H1 (cell line): Measurements from ENCODE around the gene FRMD4B. TPM values are rescaled to one million over a fixed set of nuclear protein-coding genes. Genes with fewer than 3 reads are reported as not detected.

Experiments
- POLR2AphosphoS5 ChIP-seq: IDR thresholded peaks from 2 replicates; pipeline ENCODE4 v1.6.1; 2011; ENCODE audit warnings: low read depth, low read length
- polyA plus RNA-seq, 7 experiments: library from polyadenylated mRNA; depleted of rRNA in 3 of 7; stranded (reverse) in 5 of 7; unstranded in 2 of 7; fragments of >200 nt in 5 of 7; fragments of 200-250 nt in 2 of 7; gene quantifications; 1 replicate in 5 of 7; 2 replicates in 1 of 7; 4 replicates in 1 of 7; pipeline versions ENCODE4 v1.2.1 to v1.2.3, GENCODE V29; 2011 to 2013; ENCODE audit warnings: missing spikeins in 2 of 7, mixed read lengths in 2 of 7
- total RNA-seq: library from RNA; stranded (reverse); fragmentation: NEBNext Ultra II Directional; extraction: Animal tissue kit (Norgen Biotek cat#: 25700); gene quantifications from 2 replicates; pipeline ENCODE4 v1.2.1, GENCODE V29; 2021
- TF ChIP-seq, protein P1 (sequence below): fragments of 300-600 bp; sonication (generic); IDR thresholded peaks from 2 replicates; pipeline ENCODE4 v1.7.1; 2012; ENCODE audit warnings: low read length, moderate library complexity, mild to moderate bottlenecking, inconsistent platforms; ENCODE audit not compliant: insufficient replicate concordance

Gene FRMD4B
- total and polyA plus RNA-seq, 2 of the 8 experiments (the other 6 are each of a cell fraction or from before 2014, with no cell fraction given), result 2.7 to 7.2 TPM

DNA sequence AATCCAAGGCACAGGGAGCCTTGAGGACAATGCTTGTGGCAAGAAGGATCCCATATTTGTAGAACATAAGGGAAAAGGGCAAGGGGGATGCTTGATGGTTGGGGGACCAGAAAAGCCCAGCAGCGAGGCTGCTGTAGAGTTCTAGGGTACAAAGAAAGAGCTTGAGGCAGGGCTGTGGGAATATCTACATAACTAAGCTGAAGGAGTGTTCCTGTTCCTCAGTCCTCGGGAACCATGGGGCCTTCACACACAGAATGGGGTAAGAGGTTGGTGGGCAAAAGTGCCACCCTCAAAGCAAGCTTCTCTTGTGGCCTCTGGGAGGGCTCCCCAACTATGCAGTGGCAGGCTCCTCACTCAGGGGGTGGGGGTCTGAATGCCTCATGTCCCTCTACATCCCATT, 6.5 kb upstream of the FRMD4B start (continued):
- TF ChIP-seq, protein P1, sequence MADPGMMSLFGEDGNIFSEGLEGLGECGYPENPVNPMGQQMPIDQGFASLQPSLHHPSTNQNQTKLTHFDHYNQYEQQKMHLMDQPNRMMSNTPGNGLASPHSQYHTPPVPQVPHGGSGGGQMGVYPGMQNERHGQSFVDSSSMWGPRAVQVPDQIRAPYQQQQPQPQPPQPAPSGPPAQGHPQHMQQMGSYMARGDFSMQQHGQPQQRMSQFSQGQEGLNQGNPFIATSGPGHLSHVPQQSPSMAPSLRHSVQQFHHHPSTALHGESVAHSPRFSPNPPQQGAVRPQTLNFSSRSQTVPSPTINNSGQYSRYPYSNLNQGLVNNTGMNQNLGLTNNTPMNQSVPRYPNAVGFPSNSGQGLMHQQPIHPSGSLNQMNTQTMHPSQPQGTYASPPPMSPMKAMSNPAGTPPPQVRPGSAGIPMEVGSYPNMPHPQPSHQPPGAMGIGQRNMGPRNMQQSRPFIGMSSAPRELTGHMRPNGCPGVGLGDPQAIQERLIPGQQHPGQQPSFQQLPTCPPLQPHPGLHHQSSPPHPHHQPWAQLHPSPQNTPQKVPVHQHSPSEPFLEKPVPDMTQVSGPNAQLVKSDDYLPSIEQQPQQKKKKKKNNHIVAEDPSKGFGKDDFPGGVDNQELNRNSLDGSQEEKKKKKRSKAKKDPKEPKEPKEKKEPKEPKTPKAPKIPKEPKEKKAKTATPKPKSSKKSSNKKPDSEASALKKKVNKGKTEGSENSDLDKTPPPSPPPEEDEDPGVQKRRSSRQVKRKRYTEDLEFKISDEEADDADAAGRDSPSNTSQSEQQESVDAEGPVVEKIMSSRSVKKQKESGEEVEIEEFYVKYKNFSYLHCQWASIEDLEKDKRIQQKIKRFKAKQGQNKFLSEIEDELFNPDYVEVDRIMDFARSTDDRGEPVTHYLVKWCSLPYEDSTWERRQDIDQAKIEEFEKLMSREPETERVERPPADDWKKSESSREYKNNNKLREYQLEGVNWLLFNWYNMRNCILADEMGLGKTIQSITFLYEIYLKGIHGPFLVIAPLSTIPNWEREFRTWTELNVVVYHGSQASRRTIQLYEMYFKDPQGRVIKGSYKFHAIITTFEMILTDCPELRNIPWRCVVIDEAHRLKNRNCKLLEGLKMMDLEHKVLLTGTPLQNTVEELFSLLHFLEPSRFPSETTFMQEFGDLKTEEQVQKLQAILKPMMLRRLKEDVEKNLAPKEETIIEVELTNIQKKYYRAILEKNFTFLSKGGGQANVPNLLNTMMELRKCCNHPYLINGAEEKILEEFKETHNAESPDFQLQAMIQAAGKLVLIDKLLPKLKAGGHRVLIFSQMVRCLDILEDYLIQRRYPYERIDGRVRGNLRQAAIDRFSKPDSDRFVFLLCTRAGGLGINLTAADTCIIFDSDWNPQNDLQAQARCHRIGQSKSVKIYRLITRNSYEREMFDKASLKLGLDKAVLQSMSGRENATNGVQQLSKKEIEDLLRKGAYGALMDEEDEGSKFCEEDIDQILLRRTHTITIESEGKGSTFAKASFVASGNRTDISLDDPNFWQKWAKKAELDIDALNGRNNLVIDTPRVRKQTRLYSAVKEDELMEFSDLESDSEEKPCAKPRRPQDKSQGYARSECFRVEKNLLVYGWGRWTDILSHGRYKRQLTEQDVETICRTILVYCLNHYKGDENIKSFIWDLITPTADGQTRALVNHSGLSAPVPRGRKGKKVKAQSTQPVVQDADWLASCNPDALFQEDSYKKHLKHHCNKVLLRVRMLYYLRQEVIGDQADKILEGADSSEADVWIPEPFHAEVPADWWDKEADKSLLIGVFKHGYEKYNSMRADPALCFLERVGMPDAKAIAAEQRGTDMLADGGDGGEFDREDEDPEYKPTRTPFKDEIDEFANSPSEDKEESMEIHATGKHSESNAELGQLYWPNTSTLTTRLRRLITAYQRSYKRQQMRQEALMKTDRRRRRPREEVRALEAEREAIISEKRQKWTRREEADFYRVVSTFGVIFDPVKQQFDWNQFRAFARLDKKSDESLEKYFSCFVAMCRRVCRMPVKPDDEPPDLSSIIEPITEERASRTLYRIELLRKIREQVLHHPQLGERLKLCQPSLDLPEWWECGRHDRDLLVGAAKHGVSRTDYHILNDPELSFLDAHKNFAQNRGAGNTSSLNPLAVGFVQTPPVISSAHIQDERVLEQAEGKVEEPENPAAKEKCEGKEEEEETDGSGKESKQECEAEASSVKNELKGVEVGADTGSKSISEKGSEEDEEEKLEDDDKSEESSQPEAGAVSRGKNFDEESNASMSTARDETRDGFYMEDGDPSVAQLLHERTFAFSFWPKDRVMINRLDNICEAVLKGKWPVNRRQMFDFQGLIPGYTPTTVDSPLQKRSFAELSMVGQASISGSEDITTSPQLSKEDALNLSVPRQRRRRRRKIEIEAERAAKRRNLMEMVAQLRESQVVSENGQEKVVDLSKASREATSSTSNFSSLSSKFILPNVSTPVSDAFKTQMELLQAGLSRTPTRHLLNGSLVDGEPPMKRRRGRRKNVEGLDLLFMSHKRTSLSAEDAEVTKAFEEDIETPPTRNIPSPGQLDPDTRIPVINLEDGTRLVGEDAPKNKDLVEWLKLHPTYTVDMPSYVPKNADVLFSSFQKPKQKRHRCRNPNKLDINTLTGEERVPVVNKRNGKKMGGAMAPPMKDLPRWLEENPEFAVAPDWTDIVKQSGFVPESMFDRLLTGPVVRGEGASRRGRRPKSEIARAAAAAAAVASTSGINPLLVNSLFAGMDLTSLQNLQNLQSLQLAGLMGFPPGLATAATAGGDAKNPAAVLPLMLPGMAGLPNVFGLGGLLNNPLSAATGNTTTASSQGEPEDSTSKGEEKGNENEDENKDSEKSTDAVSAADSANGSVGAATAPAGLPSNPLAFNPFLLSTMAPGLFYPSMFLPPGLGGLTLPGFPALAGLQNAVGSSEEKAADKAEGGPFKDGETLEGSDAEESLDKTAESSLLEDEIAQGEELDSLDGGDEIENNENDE, result no peak
- TF ChIP-seq POLR2AphosphoS5, result no peak
